ENCODE data around the gene RREB1.

The RREB1 gene

GRCh38 chr6:7124636-7125035 lies 16.9 kb downstream of the RREB1 start:
- DNase-seq, result no peak

GRCh38 chr6:7125290-7125689 lies 17.5 kb downstream of the RREB1 start:
- no peak for DNase-seq

- no peak for DNase-seq
Observed at GRCh38 chr6:7126754-7127153, 19.0 kb downstream of the RREB1 start.

- no peak for DNase-seq
Observed at GRCh38 chr6:7127680-7128079, 19.9 kb downstream of the RREB1 start.

GRCh38 chr6:7129360-7129759 lies 21.6 kb downstream of the RREB1 start:
- DNase-seq, result no peak

GRCh38 chr6:7129784-7130569 lies 22.2 kb downstream of the RREB1 start:
- no peak for DNase-seq

GRCh38 chr6:7131390-7131789 lies 23.6 kb downstream of the RREB1 start:
- no peak for DNase-seq

GRCh38 chr6:7132398-7133035 lies 24.8 kb downstream of the RREB1 start:
- no peak for DNase-seq

- no peak for DNase-seq
Observed at GRCh38 chr6:7134999-7135745, 27.4 kb downstream of the RREB1 start.

GRCh38 chr6:7135755-7136154 lies 28.0 kb downstream of the RREB1 start:
- DNase-seq, result no peak

GRCh38 chr6:7136859-7137334 lies 29.1 kb downstream of the RREB1 start:
- no peak for DNase-seq

- peak; percentile 40 for DNase-seq
Observed at GRCh38 chr6:7137335-7138045, 29.7 kb downstream of the RREB1 start.

- no peak for DNase-seq
Observed at GRCh38 chr6:7138046-7138531, 30.3 kb downstream of the RREB1 start.

GRCh38 chr6:7138921-7139358 lies 31.2 kb downstream of the RREB1 start:
- peak; percentile 18 for DNase-seq

- no peak for DNase-seq
Observed at GRCh38 chr6:7139835-7140470, 32.2 kb downstream of the RREB1 start.

GRCh38 chr6:7140631-7141378 lies 33.0 kb downstream of the RREB1 start:
- peak; percentile 76 for DNase-seq

- DNase-seq, result no peak
Observed at GRCh38 chr6:7142228-7142801, 34.6 kb downstream of the RREB1 start.

- DNase-seq, result no peak
Observed at GRCh38 chr6:7142918-7143475, 35.2 kb downstream of the RREB1 start.

- DNase-seq, result no peak
Observed at GRCh38 chr6:7143476-7143974, 35.8 kb downstream of the RREB1 start.

GRCh38 chr6:7144872-7145584 lies 37.3 kb downstream of the RREB1 start:
- no peak for DNase-seq

Measured in activated gamma-delta T cell treated with Interleukin-2 at 50 U/mL for 16 hours (primary cell).